Measurements from ENCODE around the gene ACTL7B. TPM values are rescaled to one million over a fixed set of nuclear protein-coding genes. Genes with fewer than 3 reads are reported as not detected.

ACTL7B gene
- total RNA-seq, 1 donor from 2014 or later: not detected

DNA sequence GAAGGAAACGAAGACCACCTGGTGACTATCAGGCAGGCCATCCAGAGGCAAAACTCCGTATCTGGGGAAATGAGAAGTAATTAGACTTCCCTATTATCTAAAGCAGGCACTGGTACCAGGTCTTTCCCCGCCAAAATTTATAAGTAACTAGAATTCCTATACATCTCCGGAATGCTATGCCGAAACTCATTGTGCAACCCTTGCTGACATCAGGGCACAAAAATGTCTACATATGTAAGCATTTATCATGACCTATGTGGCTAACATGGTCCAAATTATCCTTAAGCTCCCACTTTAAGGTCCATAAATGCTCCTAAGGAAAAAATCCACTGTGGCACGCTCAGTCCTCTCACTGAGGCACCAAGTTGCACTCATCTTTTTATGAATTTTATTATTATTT is 17.8 kb downstream of the ACTL7B start:
- peak; percentile 96 for DNase-seq (ENCODE audit: low read depth)
- no peak overlapping the region for H3K4me3 ChIP-seq (ENCODE audit: low read depth, low read length)

DNA sequence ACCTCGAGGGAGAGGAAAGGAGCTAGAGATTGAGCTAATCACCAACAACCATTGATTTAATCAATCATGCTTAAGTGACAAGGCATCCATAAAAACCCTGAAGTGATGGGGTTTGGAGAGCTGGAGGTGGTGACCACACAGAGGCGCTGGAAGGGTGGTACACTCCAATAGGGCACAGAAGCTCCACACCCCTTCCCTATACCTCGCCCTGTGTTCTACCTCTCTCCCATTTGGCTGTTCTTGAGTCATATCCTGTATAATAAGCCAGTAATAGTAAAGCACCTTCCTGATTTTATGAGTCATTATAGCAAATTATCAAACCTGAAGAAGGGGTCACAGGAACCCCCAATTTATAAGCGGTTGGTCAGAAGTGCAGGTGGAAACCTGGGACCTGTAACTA is 18.3 kb downstream of the ACTL7B start:
- TF ChIP-seq CTCF (IDR thresholded peaks at IDR 0.05; ENCODE audit: insufficient read depth, low read length, severe bottlenecking): peak; percentile 8
- FAIRE-seq (peak; percentile 88), DNase-seq (ENCODE audit: low read depth) (peak; percentile 95)
- Histone ChIP-seq H3K4me3 (ENCODE audit: low read depth, low read length) (no peak overlapping the region), H3K27me3 (ENCODE audit: control insufficient read depth, insufficient read depth, low read length) (no peaks in the 10 kb centered on the region), H3K36me3 (ENCODE audit: control insufficient read depth, insufficient read depth, low read length) (no peaks in the 10 kb centered on the region)

More for the DNA sequence above, 17.8 kb downstream of the ACTL7B start:
- Histone ChIP-seq H3K36me3 (ENCODE audit: control insufficient read depth, insufficient read depth, low read length) (no peaks in the 10 kb centered on the region), H3K27me3 (ENCODE audit: control insufficient read depth, insufficient read depth, low read length) (no peaks in the 10 kb centered on the region)
- no peak for TF ChIP-seq CTCF (IDR thresholded peaks at IDR 0.05; ENCODE audit: insufficient read depth, low read length, severe bottlenecking)
- no peak for FAIRE-seq

GRCh38 chr9:108836781-108837180 is 19.0 kb downstream of the ACTL7B start:
- FAIRE-seq (no peak), DNase-seq (ENCODE audit: low read depth) (peak; percentile 97)
- H3K27me3 ChIP-seq (ENCODE audit: control insufficient read depth, insufficient read depth, low read length): no peaks in the 10 kb centered on the region
- H3K36me3 ChIP-seq (ENCODE audit: control insufficient read depth, insufficient read depth, low read length): no peaks in the 10 kb centered on the region
- H3K4me3 ChIP-seq (ENCODE audit: low read depth, low read length): no peak overlapping the region
- TF ChIP-seq CTCF (IDR thresholded peaks at IDR 0.05; ENCODE audit: insufficient read depth, low read length, severe bottlenecking): no peak

- FAIRE-seq: no peak
- Histone ChIP-seq H3K4me3 (ENCODE audit: low read depth, low read length) (no peak overlapping the region), H3K27me3 (ENCODE audit: control insufficient read depth, insufficient read depth, low read length) (no peaks in the 10 kb centered on the region), H3K36me3 (ENCODE audit: control insufficient read depth, insufficient read depth, low read length) (no peaks in the 10 kb centered on the region)
- no peak for TF ChIP-seq CTCF (IDR thresholded peaks at IDR 0.05; ENCODE audit: insufficient read depth, low read length, severe bottlenecking)
- DNase-seq (ENCODE audit: low read depth): no peak
Observed at GRCh38 chr9:108836319-108836718, 19.5 kb downstream of the ACTL7B start.

GRCh38 chr9:108835831-108836230 is 20.0 kb downstream of the ACTL7B start:
- FAIRE-seq: peak; percentile 93

More at GRCh38 chr9:108835831-108836230, 20.0 kb downstream of the ACTL7B start:
- H3K4me3 ChIP-seq (ENCODE audit: low read depth, low read length): no peak overlapping the region
- no peak for TF ChIP-seq CTCF (IDR thresholded peaks at IDR 0.05; ENCODE audit: insufficient read depth, low read length, severe bottlenecking)
- no peaks in the 10 kb centered on the region for H3K27me3 ChIP-seq (ENCODE audit: control insufficient read depth, insufficient read depth, low read length)
- H3K36me3 ChIP-seq (ENCODE audit: control insufficient read depth, insufficient read depth, low read length): no peaks in the 10 kb centered on the region
- DNase-seq (ENCODE audit: low read depth): peak; percentile 89
